DOHH2 (cell line): ENCODE measurements around the gene LY6G5B.

Experiments
- EZH2phosphoT487 ChIP-seq: fragments of 200-600 bp; sonication (generic); IDR thresholded peaks from 2 replicates; pipeline ENCODE4 v1.6.1; 2017; ENCODE audit warnings: borderline replicate concordance, mild to moderate bottlenecking, antibody characterized with exemption, low read length, moderate library complexity, mixed read lengths
- TF ChIP-seq, protein P1 (sequence below): fragments of 200-600 bp; sonication (generic); IDR thresholded peaks from one replicate; pipeline ENCODE4 v1.5.1; 2014; ENCODE audit warnings: antibody characterized with exemption, mild to moderate bottlenecking, low read depth, low read length; ENCODE audit not compliant: poor library complexity, severe bottlenecking

DNA sequence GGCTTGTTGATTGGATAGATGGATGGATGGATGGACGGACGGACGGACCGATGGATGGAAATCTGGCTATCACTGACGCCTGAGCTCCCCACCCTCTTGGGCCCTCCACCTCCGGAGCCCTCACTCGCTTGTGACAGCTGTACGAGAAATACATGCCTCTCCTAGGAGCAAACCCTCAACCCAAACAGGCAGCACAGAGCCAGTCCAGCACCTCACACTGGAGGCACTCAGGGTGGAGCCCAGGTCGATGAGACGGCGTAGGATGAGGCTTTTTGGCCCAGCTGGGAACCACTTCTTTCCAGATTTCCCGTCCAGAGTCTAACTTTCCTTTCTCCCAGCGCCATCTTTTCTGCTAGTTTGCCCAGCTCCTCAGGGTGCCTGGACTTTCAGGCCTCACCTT, 13.8 kb downstream of the LY6G5B start:
- TF ChIP-seq, protein P1, sequence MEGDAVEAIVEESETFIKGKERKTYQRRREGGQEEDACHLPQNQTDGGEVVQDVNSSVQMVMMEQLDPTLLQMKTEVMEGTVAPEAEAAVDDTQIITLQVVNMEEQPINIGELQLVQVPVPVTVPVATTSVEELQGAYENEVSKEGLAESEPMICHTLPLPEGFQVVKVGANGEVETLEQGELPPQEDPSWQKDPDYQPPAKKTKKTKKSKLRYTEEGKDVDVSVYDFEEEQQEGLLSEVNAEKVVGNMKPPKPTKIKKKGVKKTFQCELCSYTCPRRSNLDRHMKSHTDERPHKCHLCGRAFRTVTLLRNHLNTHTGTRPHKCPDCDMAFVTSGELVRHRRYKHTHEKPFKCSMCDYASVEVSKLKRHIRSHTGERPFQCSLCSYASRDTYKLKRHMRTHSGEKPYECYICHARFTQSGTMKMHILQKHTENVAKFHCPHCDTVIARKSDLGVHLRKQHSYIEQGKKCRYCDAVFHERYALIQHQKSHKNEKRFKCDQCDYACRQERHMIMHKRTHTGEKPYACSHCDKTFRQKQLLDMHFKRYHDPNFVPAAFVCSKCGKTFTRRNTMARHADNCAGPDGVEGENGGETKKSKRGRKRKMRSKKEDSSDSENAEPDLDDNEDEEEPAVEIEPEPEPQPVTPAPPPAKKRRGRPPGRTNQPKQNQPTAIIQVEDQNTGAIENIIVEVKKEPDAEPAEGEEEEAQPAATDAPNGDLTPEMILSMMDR, result no peak
- no peak for TF ChIP-seq EZH2phosphoT487
